ENCODE measurements around the gene ATP6AP1. TPM values are rescaled to one million over a fixed set of nuclear protein-coding genes. Genes with fewer than 3 reads are reported as not detected.

ATP6AP1 gene
- total RNA-seq, 1 experiment from 2014 or later, result 119 TPM

DNA sequence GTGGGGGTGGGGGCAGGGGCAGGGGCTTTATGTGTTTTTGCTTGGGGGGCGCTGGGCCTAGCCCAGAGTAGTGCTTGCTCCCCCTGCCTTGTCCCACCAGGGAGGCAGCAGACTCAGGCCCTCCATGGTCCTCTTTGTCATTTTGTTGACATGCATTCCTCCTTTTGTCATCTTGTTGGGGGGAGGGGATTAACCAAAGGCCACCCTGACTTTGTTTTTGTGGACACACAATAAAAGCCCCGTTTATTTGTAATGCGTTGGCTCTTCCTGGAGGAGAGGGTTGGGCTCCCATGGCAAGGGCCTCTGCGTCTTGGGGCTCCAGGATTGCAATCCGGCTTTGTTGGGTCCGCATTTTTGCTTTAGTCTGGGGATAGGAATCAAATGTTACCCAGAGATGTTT lies 47.2 kb upstream of the ATP6AP1 start:
- Histone ChIP-seq H3F3A (ENCODE audit: insufficient read depth, low read depth) (no peaks in the 10 kb centered on the region), H3K9me2 (ENCODE audit: insufficient read depth) (no peaks in the 10 kb centered on the region), H3K4me2 (no peak overlapping the region), H3K79me2 (ENCODE audit: low read depth) (peaks cover 12% of the 10 kb centered on the region; the same call in 1 of the 2 replicates), H2AFZ (no peak overlapping the region), H3K36me3 (ENCODE audit: low read depth) (no peaks in the 10 kb centered on the region), H4K20me1 (ENCODE audit: insufficient read depth) (no peaks in the 10 kb centered on the region), H3K27ac (no peak overlapping the region), H3K4me3 (no peak overlapping the region), H3K27me3 (ENCODE audit: insufficient read depth, low read depth) (no peaks in the 10 kb centered on the region), H3K9me3 (ENCODE audit: insufficient read depth, low read depth) (no peaks in the 10 kb centered on the region), H3K4me1 (replicated peaks; ENCODE audit: insufficient read depth) (no peaks in the 10 kb centered on the region)
- DNase-seq, result no peak
- TF ChIP-seq EZH2 (IDR thresholded peaks at IDR 0.05; ENCODE audit: low read depth), result no peak
- TF ChIP-seq, protein P1, sequence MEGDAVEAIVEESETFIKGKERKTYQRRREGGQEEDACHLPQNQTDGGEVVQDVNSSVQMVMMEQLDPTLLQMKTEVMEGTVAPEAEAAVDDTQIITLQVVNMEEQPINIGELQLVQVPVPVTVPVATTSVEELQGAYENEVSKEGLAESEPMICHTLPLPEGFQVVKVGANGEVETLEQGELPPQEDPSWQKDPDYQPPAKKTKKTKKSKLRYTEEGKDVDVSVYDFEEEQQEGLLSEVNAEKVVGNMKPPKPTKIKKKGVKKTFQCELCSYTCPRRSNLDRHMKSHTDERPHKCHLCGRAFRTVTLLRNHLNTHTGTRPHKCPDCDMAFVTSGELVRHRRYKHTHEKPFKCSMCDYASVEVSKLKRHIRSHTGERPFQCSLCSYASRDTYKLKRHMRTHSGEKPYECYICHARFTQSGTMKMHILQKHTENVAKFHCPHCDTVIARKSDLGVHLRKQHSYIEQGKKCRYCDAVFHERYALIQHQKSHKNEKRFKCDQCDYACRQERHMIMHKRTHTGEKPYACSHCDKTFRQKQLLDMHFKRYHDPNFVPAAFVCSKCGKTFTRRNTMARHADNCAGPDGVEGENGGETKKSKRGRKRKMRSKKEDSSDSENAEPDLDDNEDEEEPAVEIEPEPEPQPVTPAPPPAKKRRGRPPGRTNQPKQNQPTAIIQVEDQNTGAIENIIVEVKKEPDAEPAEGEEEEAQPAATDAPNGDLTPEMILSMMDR (conservative IDR thresholded peaks at IDR 0.05), result no peak
- no TSS peak for BruUV-seq (replicated peaks)
- intact Hi-C loops (cut with micrococcal nuclease; ENCODE audit: unreplicated experiment), result no loop called here
- ChIA-PET POLR2A (ENCODE audit: unreplicated experiment) (interaction anchor here (0.5 to 0.6 kb wide), 2 partner anchors 17 to 151 kb away, joined by 3 to 5 read pairs; no protein-coding TSS in a partner anchor), CTCF (no interaction called here)

DNA sequence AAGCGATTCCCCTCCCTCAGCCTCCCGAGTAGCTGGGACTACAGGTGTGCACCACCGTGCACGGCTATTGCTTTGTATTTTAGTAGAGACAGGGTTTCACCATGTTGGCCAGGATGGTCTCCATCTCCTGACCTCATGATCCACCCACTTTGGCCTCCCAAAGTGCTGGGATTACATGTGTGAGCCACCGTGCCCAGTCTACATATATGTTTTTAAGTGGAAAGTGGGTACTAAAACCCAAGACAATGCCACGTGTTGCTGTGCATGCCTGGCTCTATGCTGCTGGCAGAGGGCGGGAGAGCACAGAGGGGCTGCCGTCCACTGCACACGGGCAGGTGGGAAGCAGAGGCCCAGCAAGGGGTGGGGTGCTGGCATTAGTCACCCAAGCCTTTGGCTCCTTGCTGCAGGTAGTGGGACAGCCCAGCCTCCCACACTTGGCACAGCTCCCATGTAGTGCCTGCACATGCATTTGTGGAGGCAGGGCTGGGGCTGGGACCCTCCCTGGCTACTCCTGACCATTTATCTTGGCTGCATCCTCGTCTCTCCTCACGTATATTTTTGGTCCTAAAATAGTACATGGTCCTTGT lies 45.9 kb upstream of the ATP6AP1 start:
- H3K4me2 ChIP-seq, result no peak overlapping the region
- no peak overlapping the region for H3K4me3 ChIP-seq
- no peaks in the 10 kb centered on the region for H3F3A ChIP-seq (ENCODE audit: insufficient read depth, low read depth)
- H3K4me1 ChIP-seq (replicated peaks; ENCODE audit: insufficient read depth), result no peaks in the 10 kb centered on the region
- no peaks in the 10 kb centered on the region for H3K9me3 ChIP-seq (ENCODE audit: insufficient read depth, low read depth)
- H3K27me3 ChIP-seq (ENCODE audit: insufficient read depth, low read depth), result no peaks in the 10 kb centered on the region
- intact Hi-C loops (cut with micrococcal nuclease; ENCODE audit: unreplicated experiment), result no loop called here
- no peaks in the 10 kb centered on the region for H3K36me3 ChIP-seq (ENCODE audit: low read depth)
- no peak overlapping the region for H3K27ac ChIP-seq
- no peaks in the 10 kb centered on the region for H3K9me2 ChIP-seq (ENCODE audit: insufficient read depth)
- ChIA-PET CTCF (interaction anchor here (2.1 kb wide), 1 partner anchor 9 kb away, joined by 9 read pairs; no protein-coding TSS in a partner anchor), POLR2A (ENCODE audit: unreplicated experiment) (interaction anchor here (0.5 to 0.7 kb wide), 3 partner anchors 11 to 160 kb away, joined by 3 to 5 read pairs (median 3); no protein-coding TSS in a partner anchor)
- no TSS peak for BruUV-seq (replicated peaks)
- TF ChIP-seq EZH2 (IDR thresholded peaks at IDR 0.05; ENCODE audit: low read depth), result no peak
- TF ChIP-seq, protein P1 (conservative IDR thresholded peaks at IDR 0.05), result no peak
- peaks cover 12% of the 10 kb centered on the region; the same call in 1 of the 2 replicates for H3K79me2 ChIP-seq (ENCODE audit: low read depth)
- no peak overlapping the region for H2AFZ ChIP-seq
- H4K20me1 ChIP-seq (ENCODE audit: insufficient read depth), result no peaks in the 10 kb centered on the region
- no peak for DNase-seq

DNA sequence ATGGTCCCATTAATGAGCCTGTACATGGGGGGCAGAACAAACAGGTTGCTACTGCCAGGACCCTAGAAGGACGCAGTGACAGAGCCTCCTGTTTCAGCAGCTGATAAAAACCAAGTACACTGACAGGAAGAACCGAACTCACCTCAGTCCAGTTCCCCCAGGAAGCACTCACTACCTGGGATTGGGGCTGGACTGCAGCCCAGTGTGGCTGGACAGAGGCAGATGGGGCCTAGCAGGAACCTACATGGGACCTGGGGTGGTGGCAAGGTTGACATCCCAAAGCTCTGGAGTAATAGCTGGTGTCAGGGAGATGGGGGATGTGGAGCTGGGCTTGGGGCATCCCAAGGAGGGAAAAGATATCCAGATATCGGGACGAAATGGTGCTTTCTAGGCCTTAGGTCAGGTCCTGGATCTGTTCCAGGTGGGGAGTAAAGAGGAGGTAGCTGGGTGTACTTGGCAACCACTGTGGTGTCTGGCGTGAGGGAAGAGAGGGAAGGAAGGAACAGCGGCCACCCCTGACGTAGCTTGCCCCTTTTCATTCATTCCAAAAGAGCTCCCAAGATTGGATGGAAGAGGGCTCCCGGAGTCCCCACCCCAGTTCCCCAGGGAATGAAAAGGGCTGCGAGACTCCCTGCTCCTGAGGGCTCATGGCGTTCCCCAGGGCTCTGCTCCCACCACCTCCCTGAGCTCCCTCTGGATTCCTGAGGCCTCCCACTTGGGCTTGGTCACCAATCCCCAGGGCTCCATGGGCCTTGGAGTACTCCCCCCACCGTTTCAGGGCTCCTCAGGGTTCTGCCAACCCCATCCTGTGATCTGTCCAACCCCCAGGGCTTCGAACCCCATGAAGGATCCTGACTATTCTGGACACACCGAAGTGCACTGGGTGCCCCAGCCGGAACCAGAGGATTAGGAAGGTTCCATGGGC lies 44.9 kb upstream of the ATP6AP1 start:
- H3F3A ChIP-seq (ENCODE audit: insufficient read depth, low read depth), result no peaks in the 10 kb centered on the region
- no peak for TF ChIP-seq EZH2 (IDR thresholded peaks at IDR 0.05; ENCODE audit: low read depth)
- TF ChIP-seq, protein P1 (conservative IDR thresholded peaks at IDR 0.05), result no peak
- H3K36me3 ChIP-seq (ENCODE audit: low read depth), result no peaks in the 10 kb centered on the region
- BruUV-seq (replicated peaks), result no TSS peak
- H3K9me2 ChIP-seq (ENCODE audit: insufficient read depth), result no peaks in the 10 kb centered on the region
- H3K9me3 ChIP-seq (ENCODE audit: insufficient read depth, low read depth), result no peaks in the 10 kb centered on the region
- H3K79me2 ChIP-seq (ENCODE audit: low read depth), result peaks cover 12% of the 10 kb centered on the region; the same call in 1 of the 2 replicates
- H3K4me2 ChIP-seq, result no peak overlapping the region
- H4K20me1 ChIP-seq (ENCODE audit: insufficient read depth), result no peaks in the 10 kb centered on the region
- POLR2A ChIA-PET (ENCODE audit: unreplicated experiment), result interaction anchor here (0.5 to 0.6 kb wide), 3 partner anchors 8 to 373 kb away, joined by 3 to 5 read pairs (median 3); no protein-coding TSS in a partner anchor
- no peak overlapping the region for H3K4me3 ChIP-seq
- H2AFZ ChIP-seq, result no peak overlapping the region
- no peak overlapping the region for H3K27ac ChIP-seq
- no peaks in the 10 kb centered on the region for H3K4me1 ChIP-seq (replicated peaks; ENCODE audit: insufficient read depth)
- H3K27me3 ChIP-seq (ENCODE audit: insufficient read depth, low read depth), result no peaks in the 10 kb centered on the region
- CTCF ChIA-PET, result interaction anchor here (2.1 kb wide), 1 partner anchor 10 kb away, joined by 9 read pairs; no protein-coding TSS in a partner anchor
- intact Hi-C loops (cut with micrococcal nuclease; ENCODE audit: unreplicated experiment), result no loop called here
- no peak for DNase-seq
